Endothelial cell (in vitro differentiated cells): ENCODE data around the gene GABBR2. TPM values are rescaled to one million over a fixed set of nuclear protein-coding genes. Genes with fewer than 3 reads are reported as not detected.

ENCODE experiments used
- DNase-seq: peaks from one replicate; pipeline ENCODE4 v3.0.0; 2021; ENCODE audit warnings: low spot score
- H3K27ac Mint-ChIP-seq: one replicate; pipeline ENCODE4 v1.8.0; 2021; ENCODE audit warnings: mixed read lengths, inconsistent platforms; ENCODE audit not compliant: unreplicated experiment
- H3K27me3 Mint-ChIP-seq: one replicate; pipeline ENCODE4 v1.8.0; 2021; ENCODE audit warnings: mild to moderate bottlenecking, moderate library complexity, mixed read lengths, inconsistent platforms; ENCODE audit not compliant: unreplicated experiment
- H3K36me3 Mint-ChIP-seq: one replicate; pipeline ENCODE4 v1.8.0; 2021; ENCODE audit warnings: mild to moderate bottlenecking, low read depth, mixed read lengths, inconsistent platforms; ENCODE audit not compliant: unreplicated experiment
- H3K4me1 Mint-ChIP-seq: one replicate; pipeline ENCODE4 v1.8.0; 2021; ENCODE audit warnings: mild to moderate bottlenecking, mixed read lengths, inconsistent platforms; ENCODE audit not compliant: unreplicated experiment
- H3K4me3 Mint-ChIP-seq: one replicate; pipeline ENCODE4 v1.8.0; 2021; ENCODE audit warnings: mild to moderate bottlenecking, mixed read lengths, inconsistent platforms; ENCODE audit not compliant: unreplicated experiment
- H3K9me3 Mint-ChIP-seq: one replicate; pipeline ENCODE4 v1.8.0; 2021; ENCODE audit warnings: mixed read lengths, inconsistent platforms; ENCODE audit not compliant: unreplicated experiment
- total RNA-seq: library from RNA; stranded (reverse); fragmentation: NEBNext Ultra II Directional; extraction: Animal tissue kit (Norgen Biotek cat#: 25700); gene quantifications from one replicate; pipeline ENCODE4 v1.2.1, GENCODE V29; 2021; ENCODE audit not compliant: unreplicated experiment
- TF ChIP-seq, protein P1 (sequence below): fragments of 200-600 bp; sonication (generic); IDR thresholded peaks from one replicate; pipeline ENCODE4 v1.5.0; 2021; ENCODE audit warnings: antibody characterized with exemption; ENCODE audit not compliant: unreplicated experiment

Gene GABBR2
- total RNA-seq, 1 donor from 2014 or later: 0.46 TPM

DNA sequence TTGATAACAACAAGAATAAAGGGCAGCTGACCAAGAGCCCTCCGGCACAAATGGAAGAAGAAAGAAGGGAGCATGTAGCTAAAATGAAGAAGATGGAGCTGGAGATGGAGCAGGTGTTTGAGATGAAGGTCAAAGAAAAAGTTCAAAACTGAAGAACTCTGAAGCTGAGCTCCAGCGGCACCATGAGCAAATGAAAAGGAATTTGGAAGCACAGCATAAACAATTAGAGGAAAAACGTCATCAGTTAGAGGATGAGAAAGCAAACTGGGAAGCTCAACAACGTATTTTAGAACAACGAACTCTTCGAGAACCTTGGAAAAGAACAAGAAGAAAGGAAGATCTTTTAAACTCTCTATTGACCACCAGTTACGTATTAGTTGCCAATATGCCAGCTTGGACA, 100.9 kb downstream of the GABBR2 start:
- H3K36me3 Mint-ChIP-seq: no peaks in the 10 kb centered on the region
- DNase-seq: no peak

DNA sequence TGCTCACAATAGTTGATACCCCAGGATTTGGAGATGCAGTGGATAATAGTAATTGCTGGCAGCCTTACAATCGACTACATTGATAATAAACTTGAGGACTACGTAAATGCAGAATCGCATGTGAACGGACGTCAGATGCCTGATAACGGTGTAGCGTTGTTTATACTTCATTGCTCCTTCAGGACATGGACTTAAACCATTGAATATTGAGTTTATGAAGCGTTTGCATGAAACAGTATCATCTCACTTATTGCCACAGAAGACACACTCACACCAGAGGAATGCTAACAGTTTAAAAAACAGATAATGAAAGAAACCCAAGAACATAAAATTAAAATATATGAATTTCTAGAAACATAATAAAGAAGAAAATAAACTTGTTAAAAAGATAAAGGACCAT, 101.6 kb downstream of the GABBR2 start:
- H3K27ac Mint-ChIP-seq: no peak overlapping the region
- H3K4me3 Mint-ChIP-seq: no peak overlapping the region
- no peaks in the 10 kb centered on the region for H3K9me3 Mint-ChIP-seq
- DNase-seq: no peak
- H3K27me3 Mint-ChIP-seq: no peaks in the 10 kb centered on the region
- no peaks in the 10 kb centered on the region for H3K36me3 Mint-ChIP-seq
- peaks cover 30% of the 10 kb centered on the region for H3K4me1 Mint-ChIP-seq
- TF ChIP-seq, protein P1, sequence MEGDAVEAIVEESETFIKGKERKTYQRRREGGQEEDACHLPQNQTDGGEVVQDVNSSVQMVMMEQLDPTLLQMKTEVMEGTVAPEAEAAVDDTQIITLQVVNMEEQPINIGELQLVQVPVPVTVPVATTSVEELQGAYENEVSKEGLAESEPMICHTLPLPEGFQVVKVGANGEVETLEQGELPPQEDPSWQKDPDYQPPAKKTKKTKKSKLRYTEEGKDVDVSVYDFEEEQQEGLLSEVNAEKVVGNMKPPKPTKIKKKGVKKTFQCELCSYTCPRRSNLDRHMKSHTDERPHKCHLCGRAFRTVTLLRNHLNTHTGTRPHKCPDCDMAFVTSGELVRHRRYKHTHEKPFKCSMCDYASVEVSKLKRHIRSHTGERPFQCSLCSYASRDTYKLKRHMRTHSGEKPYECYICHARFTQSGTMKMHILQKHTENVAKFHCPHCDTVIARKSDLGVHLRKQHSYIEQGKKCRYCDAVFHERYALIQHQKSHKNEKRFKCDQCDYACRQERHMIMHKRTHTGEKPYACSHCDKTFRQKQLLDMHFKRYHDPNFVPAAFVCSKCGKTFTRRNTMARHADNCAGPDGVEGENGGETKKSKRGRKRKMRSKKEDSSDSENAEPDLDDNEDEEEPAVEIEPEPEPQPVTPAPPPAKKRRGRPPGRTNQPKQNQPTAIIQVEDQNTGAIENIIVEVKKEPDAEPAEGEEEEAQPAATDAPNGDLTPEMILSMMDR: no peak

More for the DNA sequence above, 100.9 kb downstream of the GABBR2 start:
- H3K9me3 Mint-ChIP-seq: no peaks in the 10 kb centered on the region
- H3K4me3 Mint-ChIP-seq: no peak overlapping the region
- peaks cover 30% of the 10 kb centered on the region for H3K4me1 Mint-ChIP-seq
- peak overlapping the region; percentile 69 for H3K27ac Mint-ChIP-seq
- TF ChIP-seq, protein P1: no peak
- H3K27me3 Mint-ChIP-seq: no peaks in the 10 kb centered on the region

DNA sequence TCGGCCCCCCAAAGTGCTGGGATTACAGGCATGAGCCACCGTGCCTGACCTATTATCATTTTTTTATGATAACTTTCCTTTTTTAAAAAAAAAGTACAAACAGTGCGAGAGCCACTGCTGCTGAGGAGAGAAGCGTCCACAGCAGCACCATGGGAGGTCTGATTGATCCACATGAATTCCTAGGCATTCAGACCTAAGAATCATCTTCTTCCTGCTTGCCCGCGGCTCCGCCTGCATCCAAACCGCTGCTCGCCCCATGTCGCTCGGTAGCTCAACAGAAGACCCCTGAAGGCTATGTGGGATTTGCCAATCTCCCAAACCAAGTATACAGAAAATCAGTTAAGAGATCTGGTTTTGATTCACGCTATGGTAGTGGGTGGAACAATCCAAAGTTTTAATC, 102.0 kb downstream of the GABBR2 start:
- H3K36me3 Mint-ChIP-seq: no peaks in the 10 kb centered on the region
- H3K4me1 Mint-ChIP-seq: peaks cover 30% of the 10 kb centered on the region
- H3K9me3 Mint-ChIP-seq: no peaks in the 10 kb centered on the region
- no peak for DNase-seq
- TF ChIP-seq, protein P1: no peak
- H3K4me3 Mint-ChIP-seq: no peak overlapping the region
- no peaks in the 10 kb centered on the region for H3K27me3 Mint-ChIP-seq
- H3K27ac Mint-ChIP-seq: no peak overlapping the region

- no peak overlapping the region for H3K27ac Mint-ChIP-seq
- H3K4me3 Mint-ChIP-seq: no peak overlapping the region
- H3K36me3 Mint-ChIP-seq: no peaks in the 10 kb centered on the region
- no peak for DNase-seq
- H3K4me1 Mint-ChIP-seq: peaks cover 22% of the 10 kb centered on the region
- H3K9me3 Mint-ChIP-seq: no peaks in the 10 kb centered on the region
- H3K27me3 Mint-ChIP-seq: peaks cover 2% of the 10 kb centered on the region
- TF ChIP-seq, protein P1: no peak
These were observed 103.6 kb downstream of the GABBR2 start for GRCh38 chr9:98605116-98605515.

DNA sequence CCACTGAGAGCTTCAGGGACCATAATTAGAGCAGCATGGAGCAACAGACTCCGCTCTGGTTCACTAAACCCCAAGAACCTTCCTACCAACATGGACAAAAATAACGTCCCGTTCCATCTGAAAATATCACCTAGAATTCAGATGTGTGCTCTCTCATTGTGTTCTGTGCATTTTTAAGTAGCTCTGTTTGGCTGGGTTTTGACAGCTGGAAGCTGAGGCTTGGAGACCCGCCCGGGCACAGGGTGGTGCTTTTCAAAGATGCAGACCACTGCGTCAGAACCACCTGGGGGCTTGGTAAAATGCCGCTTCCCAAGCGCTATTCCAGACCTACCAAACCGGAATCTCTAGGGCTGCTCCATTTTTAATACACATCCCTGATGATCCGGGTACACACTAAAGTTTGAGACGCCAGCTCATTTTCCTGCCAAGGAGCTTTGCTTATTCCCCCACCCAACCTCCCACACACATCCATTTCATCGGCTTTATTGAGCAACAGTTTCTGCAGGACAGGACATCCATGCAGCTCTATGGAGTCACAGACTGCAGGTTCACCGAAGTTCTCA, 104.8 kb downstream of the GABBR2 start:
- no peaks in the 10 kb centered on the region for H3K36me3 Mint-ChIP-seq
- H3K27me3 Mint-ChIP-seq: peaks cover 2% of the 10 kb centered on the region
- TF ChIP-seq, protein P1: no peak
- H3K4me3 Mint-ChIP-seq: no peak overlapping the region
- no peak overlapping the region for H3K27ac Mint-ChIP-seq
- H3K4me1 Mint-ChIP-seq: peaks cover 21% of the 10 kb centered on the region
- no peak for DNase-seq
- H3K9me3 Mint-ChIP-seq: no peaks in the 10 kb centered on the region
